ENCODE results near the gene ZDHHC14.
"Not testable (repeated sequence)": the region's sequence is repeated elsewhere in the genome, so short reads cannot be mapped to it uniquely, and the experiment has no call there.

Gene ZDHHC14

GRCh38 chr6:157381631-157382621, 936 bp downstream of the ZDHHC14 start:
- DNase-seq (ENCODE audit: low spot score) = peak; percentile 62

- DNase-seq (ENCODE audit: low spot score) = no peak
These were observed 1.8 kb downstream of the ZDHHC14 start for GRCh38 chr6:157382821-157383220.

- no peak for DNase-seq (ENCODE audit: low spot score)
These were observed 2.5 kb downstream of the ZDHHC14 start for GRCh38 chr6:157383471-157383870.

- DNase-seq (ENCODE audit: low spot score) = not testable (repeated sequence)
These were observed 4.0 kb downstream of the ZDHHC14 start for GRCh38 chr6:157384962-157385361.

GRCh38 chr6:157385482-157385881, 4.5 kb downstream of the ZDHHC14 start:
- DNase-seq (ENCODE audit: low spot score) = no peak

- no peak for DNase-seq (ENCODE audit: low spot score)
These were observed 5.0 kb downstream of the ZDHHC14 start for GRCh38 chr6:157386023-157386422.

- DNase-seq (ENCODE audit: low spot score) = no peak
These were observed 5.5 kb downstream of the ZDHHC14 start for GRCh38 chr6:157386454-157386853.

GRCh38 chr6:157388924-157389323, 7.9 kb downstream of the ZDHHC14 start:
- no peak for DNase-seq (ENCODE audit: low spot score)

GRCh38 chr6:157390273-157391060, 9.5 kb downstream of the ZDHHC14 start:
- DNase-seq (ENCODE audit: low spot score) = no peak

GRCh38 chr6:157392927-157393668, 12.1 kb downstream of the ZDHHC14 start:
- DNase-seq (ENCODE audit: low spot score) = no peak

- DNase-seq (ENCODE audit: low spot score) = no peak
These were observed 12.8 kb downstream of the ZDHHC14 start for GRCh38 chr6:157393669-157394327.

- not testable (repeated sequence) for DNase-seq (ENCODE audit: low spot score)
These were observed 14.2 kb downstream of the ZDHHC14 start for GRCh38 chr6:157395199-157395598.

GRCh38 chr6:157396026-157396425, 15.0 kb downstream of the ZDHHC14 start:
- no peak for DNase-seq (ENCODE audit: low spot score)

GRCh38 chr6:157397660-157398059, 16.7 kb downstream of the ZDHHC14 start:
- DNase-seq (ENCODE audit: low spot score) = no peak

GRCh38 chr6:157398151-157398550, 17.2 kb downstream of the ZDHHC14 start:
- no peak for DNase-seq (ENCODE audit: low spot score)

- no peak for DNase-seq (ENCODE audit: low spot score)
These were observed 19.7 kb downstream of the ZDHHC14 start for GRCh38 chr6:157400676-157401075.

GRCh38 chr6:157401734-157402338, 20.8 kb downstream of the ZDHHC14 start:
- DNase-seq (ENCODE audit: low spot score) = no peak

- no peak for DNase-seq (ENCODE audit: low spot score)
These were observed 22.2 kb downstream of the ZDHHC14 start for GRCh38 chr6:157402996-157403685.

GRCh38 chr6:157403686-157404051, 22.7 kb downstream of the ZDHHC14 start:
- no peak for DNase-seq (ENCODE audit: low spot score)

- no peak for DNase-seq (ENCODE audit: low spot score)
These were observed 25.0 kb downstream of the ZDHHC14 start for GRCh38 chr6:157405986-157406385.

- no peak for DNase-seq (ENCODE audit: low spot score)
These were observed 25.7 kb downstream of the ZDHHC14 start for GRCh38 chr6:157406661-157407060.

Measured in ecto neural progenitor cell (in vitro differentiated cells).